KOPT-K1 (cell line): Measurements from ENCODE around the gene SCMH1.

Source experiments
- H3K27ac ChIP-seq: fragments of 200-600 bp; sonication (generic); 2 replicates; pipeline ENCODE4 v1.5.1; 2016; ENCODE audit warnings: antibody characterized with exemption, mild to moderate bottlenecking, low read depth, low read length; ENCODE audit not compliant: poor library complexity, severe bottlenecking
- H3K36me3 ChIP-seq: fragments of 200-600 bp; sonication (generic); 2 replicates; pipeline ENCODE4 v1.5.1; 2017; ENCODE audit warnings: antibody characterized with exemption, mild to moderate bottlenecking, low read length, moderate library complexity; ENCODE audit not compliant: insufficient read depth
- H3K9me3 ChIP-seq: fragments of 200-600 bp; sonication (generic); 2 replicates; pipeline ENCODE4 v1.5.1; 2017; ENCODE audit warnings: antibody characterized with exemption, low read length, mild to moderate bottlenecking; ENCODE audit not compliant: insufficient read depth, poor library complexity, severe bottlenecking

Gene SCMH1

DNA sequence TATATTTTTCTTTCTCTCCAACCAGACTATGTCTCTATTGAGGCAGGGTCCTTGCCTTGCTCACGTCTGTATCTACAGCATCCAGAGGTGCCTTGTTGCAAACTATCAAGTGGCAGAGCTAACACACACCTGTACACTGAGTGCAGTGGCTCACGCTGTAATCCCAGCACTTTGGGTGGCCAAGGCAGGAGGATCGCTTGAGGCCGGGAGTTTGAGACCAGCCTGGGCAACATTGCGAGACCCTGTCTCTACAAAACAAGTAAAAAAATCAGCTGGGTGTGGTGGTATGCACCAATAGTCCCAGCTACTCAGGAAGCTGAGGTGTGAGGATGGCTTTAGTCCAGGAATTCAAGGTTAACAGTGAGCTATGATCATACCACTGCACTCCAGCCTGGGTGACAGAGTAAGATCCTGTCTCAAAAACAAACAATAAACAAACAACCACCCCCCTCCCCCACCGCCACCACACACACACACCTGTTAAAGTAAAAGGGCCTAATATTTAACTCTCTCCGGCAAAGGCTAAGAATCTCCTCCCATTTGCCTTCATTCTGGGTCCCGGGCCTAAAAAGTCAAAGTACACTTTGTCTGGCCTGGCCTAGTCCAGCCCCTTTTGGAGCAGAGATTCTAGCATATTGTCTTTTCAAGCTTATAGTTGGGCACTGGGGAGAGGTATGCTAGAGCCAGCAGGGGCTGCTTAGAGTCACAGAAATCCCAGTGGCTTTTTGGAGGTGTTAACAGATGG lies 211.1 kb downstream of the SCMH1 start:
- no peaks in the 10 kb centered on the region for H3K9me3 ChIP-seq
- peaks cover 97% of the 10 kb centered on the region for H3K36me3 ChIP-seq
- no peak overlapping the region for H3K27ac ChIP-seq

- Histone ChIP-seq H3K36me3 (peaks cover 96% of the 10 kb centered on the region), H3K27ac (no peak overlapping the region)
Measured at GRCh38 chr1:41028034-41028642, 214.0 kb downstream of the SCMH1 start.

DNA sequence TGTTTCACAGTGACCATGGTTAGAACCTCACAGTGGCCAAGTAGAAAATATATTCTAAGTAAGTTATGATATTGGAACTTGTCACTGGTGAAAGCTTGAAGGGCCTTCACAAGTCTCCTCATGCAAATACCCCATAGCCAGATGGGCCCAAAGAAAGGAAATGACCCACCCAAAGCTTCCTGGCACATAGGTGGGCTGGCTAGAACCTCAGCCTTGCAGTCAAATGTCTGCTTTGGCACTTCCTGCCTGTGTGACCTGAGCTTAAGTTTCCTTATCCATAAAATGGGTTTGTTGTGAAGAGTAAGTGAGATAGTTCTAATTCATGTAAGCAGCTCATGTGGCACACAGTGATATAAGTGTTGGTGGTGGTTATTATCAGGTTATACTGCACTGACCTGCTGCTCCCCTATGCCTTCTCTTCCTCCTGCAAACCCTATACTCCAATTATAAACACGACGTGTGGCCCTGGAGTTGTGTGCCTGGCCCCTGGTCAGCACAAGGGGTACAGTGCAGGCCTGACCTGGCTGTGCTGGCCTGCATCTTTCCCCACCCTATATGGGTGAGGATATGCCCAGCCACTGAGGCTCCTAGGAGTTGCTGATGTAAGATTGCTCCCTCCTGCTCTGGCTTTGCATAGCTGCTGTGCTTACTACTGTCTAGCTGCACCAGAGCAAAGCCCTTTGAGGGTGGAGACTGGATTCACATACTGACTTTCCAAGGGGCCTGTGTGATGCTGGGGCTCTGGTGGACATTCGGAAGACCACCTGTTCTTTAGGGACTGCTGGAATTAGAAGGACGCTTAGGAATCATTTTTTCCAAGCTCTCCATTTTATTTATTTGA lies 215.9 kb downstream of the SCMH1 start:
- Histone ChIP-seq H3K9me3 (no peaks in the 10 kb centered on the region), H3K27ac (no peak overlapping the region), H3K36me3 (peaks cover 86% of the 10 kb centered on the region)

More at GRCh38 chr1:41028034-41028642, 214.0 kb downstream of the SCMH1 start:
- H3K9me3 ChIP-seq: no peaks in the 10 kb centered on the region

DNA sequence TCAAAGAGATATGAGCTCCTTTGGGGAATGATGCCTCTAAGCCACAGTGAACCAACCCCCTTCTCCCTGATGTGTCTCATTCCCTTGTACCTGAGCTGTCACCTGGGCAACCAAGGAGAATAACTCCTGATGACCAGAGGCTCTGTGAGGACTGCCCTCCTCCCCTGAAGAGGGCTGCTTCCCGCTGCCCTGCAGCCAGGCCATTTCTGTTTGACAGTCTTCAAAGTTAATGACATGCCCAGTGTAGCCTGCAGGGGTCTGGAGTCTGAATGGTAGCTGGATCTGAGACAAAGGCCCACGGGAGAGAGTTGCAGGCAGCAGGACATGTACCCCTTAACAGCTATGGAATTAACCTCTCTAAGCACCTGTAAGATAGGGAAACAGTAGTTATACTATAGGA lies 217.2 kb downstream of the SCMH1 start:
- peaks cover 86% of the 10 kb centered on the region for H3K36me3 ChIP-seq
- no peak overlapping the region for H3K27ac ChIP-seq

GRCh38 chr1:41023279-41023990 lies 218.7 kb downstream of the SCMH1 start:
- Histone ChIP-seq H3K36me3 (peaks cover 88% of the 10 kb centered on the region), H3K27ac (no peak overlapping the region), H3K9me3 (no peaks in the 10 kb centered on the region)

More for the DNA sequence above, 217.2 kb downstream of the SCMH1 start:
- H3K9me3 ChIP-seq: no peaks in the 10 kb centered on the region

DNA sequence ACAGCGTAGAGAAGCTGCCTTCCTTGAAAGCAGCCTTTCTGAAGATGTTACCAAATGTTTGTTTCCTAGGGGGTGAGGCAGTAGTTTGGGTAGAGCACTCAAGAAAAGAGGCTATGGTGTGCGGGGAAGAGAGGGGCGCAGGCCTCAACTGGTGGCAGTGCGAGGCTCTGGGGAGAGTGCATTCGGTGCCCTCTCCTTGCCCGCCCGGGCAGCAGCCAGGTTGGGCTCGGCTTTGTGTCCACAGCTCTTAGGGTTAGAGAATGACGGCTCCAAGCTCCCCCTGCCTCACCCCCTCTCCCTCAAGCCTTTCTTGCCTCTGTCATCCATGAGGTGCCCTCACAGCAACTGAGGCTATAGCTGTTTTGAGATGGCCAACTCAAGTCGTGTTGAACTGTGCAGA lies 219.7 kb downstream of the SCMH1 start:
- peaks cover 88% of the 10 kb centered on the region for H3K36me3 ChIP-seq
- no peak overlapping the region for H3K27ac ChIP-seq

GRCh38 chr1:41021526-41022308 lies 220.4 kb downstream of the SCMH1 start, which contains the start of gene SLFNL1:
SLFNL1 (minus strand) TSS chr1:41021725; CDS start chr1:41020660, 1,065 bp downstream.
- Histone ChIP-seq H3K36me3 (peaks cover 88% of the 10 kb centered on the region), H3K9me3 (no peaks in the 10 kb centered on the region), H3K27ac (peak within 1 kb of the TSS; percentile 42)

More for the DNA sequence above, 219.7 kb downstream of the SCMH1 start:
- no peaks in the 10 kb centered on the region for H3K9me3 ChIP-seq

GRCh38 chr1:41020654-41021053 lies 221.5 kb downstream of the SCMH1 start:
- Histone ChIP-seq H3K36me3 (peaks cover 88% of the 10 kb centered on the region), H3K27ac (peak overlapping the region; percentile 42), H3K9me3 (no peaks in the 10 kb centered on the region)

- H3K9me3 ChIP-seq: no peaks in the 10 kb centered on the region
- peak overlapping the region; percentile 42 for H3K27ac ChIP-seq
- peaks cover 88% of the 10 kb centered on the region for H3K36me3 ChIP-seq
Measured at GRCh38 chr1:41020109-41020576, 222.0 kb downstream of the SCMH1 start.

DNA sequence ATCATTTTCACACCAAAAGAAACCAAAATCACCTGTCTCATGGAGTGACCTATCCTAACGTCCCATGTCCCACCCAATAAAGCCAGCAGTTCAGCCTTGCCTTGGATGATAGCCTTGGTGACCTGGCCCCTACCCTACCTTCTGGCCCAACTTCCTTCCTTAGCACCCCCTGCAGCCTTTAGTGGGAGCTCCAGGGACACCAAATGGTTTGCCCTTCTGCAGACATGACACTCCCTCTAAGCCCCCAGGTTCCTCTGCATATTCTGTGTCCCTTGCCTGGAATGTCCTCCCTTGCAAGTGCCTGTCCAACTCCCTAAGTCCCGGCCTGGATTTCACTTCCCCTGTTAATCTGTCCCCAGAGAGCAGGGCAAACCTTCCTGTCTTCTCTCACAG lies 222.8 kb downstream of the SCMH1 start:
- H3K36me3 ChIP-seq: peaks cover 89% of the 10 kb centered on the region
- no peaks in the 10 kb centered on the region for H3K9me3 ChIP-seq
- H3K27ac ChIP-seq: no peak overlapping the region

- H3K27ac ChIP-seq: no peak overlapping the region
- H3K9me3 ChIP-seq: no peaks in the 10 kb centered on the region
- H3K36me3 ChIP-seq: peaks cover 90% of the 10 kb centered on the region
Measured at GRCh38 chr1:41018018-41018410, 224.1 kb downstream of the SCMH1 start.

DNA sequence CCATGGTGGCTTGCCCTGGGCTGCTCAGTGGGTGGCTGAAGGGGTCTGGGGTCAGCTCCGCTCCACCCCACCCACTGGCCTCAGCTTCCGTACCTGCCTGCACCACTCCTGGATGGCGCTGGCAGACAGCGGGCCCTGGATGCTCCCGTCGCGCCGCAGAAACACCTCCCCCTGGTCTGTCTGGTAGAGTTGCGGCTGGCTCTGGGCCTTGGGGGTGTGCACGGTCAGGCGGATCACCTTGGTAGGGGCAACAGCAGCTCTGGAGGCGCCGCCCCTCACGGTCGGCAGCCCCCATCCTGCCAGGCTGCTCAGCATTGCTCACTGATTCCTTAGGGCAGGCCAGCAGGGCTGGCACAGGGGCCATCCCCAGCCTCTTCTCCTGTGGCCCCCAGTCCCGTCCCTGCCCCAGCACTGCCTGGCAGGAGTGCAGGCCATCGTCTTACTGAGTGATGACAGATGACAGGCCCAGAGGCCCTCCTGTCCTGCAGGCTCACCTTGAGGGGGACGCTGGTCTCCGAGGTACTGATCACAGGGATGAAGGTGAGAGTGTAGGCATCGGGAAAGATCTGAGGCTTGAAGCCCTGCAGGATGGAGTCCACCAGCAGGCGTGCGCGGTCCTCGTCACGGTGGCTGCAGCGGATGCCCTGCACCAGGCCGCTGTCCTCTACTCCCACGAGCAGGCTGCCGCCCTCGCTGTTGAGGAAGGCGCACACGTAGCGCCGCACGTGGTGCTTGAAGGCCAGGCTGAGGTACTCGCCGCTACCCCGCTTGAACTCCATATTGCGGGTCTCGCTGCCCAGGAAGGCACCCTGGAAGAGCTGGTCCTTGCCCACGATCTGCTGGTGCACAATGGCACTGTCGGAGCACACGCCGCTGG lies 224.7 kb downstream of the SCMH1 start:
- no peaks in the 10 kb centered on the region for H3K9me3 ChIP-seq
- peaks cover 96% of the 10 kb centered on the region for H3K36me3 ChIP-seq
- H3K27ac ChIP-seq: no peak overlapping the region

GRCh38 chr1:41015897-41016470 lies 226.1 kb downstream of the SCMH1 start:
- H3K9me3 ChIP-seq: no peaks in the 10 kb centered on the region
- peak overlapping the region; percentile 51 for H3K27ac ChIP-seq
- peaks cover 100% of the 10 kb centered on the region for H3K36me3 ChIP-seq
